ENCODE measurements around the gene RBM14.
"Not testable (repeated sequence)": the region's sequence is repeated elsewhere in the genome, so short reads cannot be mapped to it uniquely, and the experiment has no call there.

The RBM14 gene

GRCh38 chr11:66632952-66633351 lies 16.5 kb downstream of the RBM14 start:
- Histone ChIP-seq H3K27ac (ENCODE audit: low read length) (no peak overlapping the region), H3K4me3 (ENCODE audit: low read length in 2 of 2) (no peak overlapping the region), H3K4me1 (ENCODE audit: control insufficient read depth, insufficient read depth, low read length) (peaks cover 19% of the 10 kb centered on the region), H3K36me3 (ENCODE audit: control insufficient read depth in 2 of 2, insufficient read depth in 2 of 2, low read length in 2 of 2) (peaks cover 18 to 21% of the 10 kb centered on the region in 2 donors), H3K9ac (ENCODE audit: low read length in 2 of 2) (no peak overlapping the region), H3K9me3 (ENCODE audit: control insufficient read depth in 2 of 2, low read length in 2 of 2) (no peaks in the 10 kb centered on the region), H3K27me3 (ENCODE audit: control insufficient read depth in 1 of 2, insufficient read depth in 2 of 2, low read length in 2 of 2) (no peaks in the 10 kb centered on the region)

- H3K9me3 ChIP-seq (ENCODE audit: control insufficient read depth in 2 of 2, low read length in 2 of 2): no peaks in the 10 kb centered on the region
- peaks cover 6 to 9% of the 10 kb centered on the region in 2 donors for H3K36me3 ChIP-seq (ENCODE audit: control insufficient read depth in 2 of 2, insufficient read depth in 2 of 2, low read length in 2 of 2)
- H3K27ac ChIP-seq (ENCODE audit: low read length): no peak overlapping the region
- H3K4me1 ChIP-seq (ENCODE audit: control insufficient read depth, insufficient read depth, low read length): peaks cover 41% of the 10 kb centered on the region
- H3K4me3 ChIP-seq (ENCODE audit: low read length in 2 of 2): no peak overlapping the region
- no peaks in the 10 kb centered on the region for H3K27me3 ChIP-seq (ENCODE audit: control insufficient read depth in 1 of 2, insufficient read depth in 2 of 2, low read length in 2 of 2)
- no peak overlapping the region for H3K9ac ChIP-seq (ENCODE audit: low read length in 2 of 2)
Measured at GRCh38 chr11:66636411-66636810, 20.0 kb downstream of the RBM14 start.

GRCh38 chr11:66637557-66638176 lies 21.2 kb downstream of the RBM14 start:
- peaks cover 8 to 12% of the 10 kb centered on the region in 2 donors for H3K36me3 ChIP-seq (ENCODE audit: control insufficient read depth in 2 of 2, insufficient read depth in 2 of 2, low read length in 2 of 2)
- H3K27me3 ChIP-seq (ENCODE audit: control insufficient read depth in 1 of 2, insufficient read depth in 2 of 2, low read length in 2 of 2): no peaks in the 10 kb centered on the region
- H3K27ac ChIP-seq (ENCODE audit: low read length): peak overlapping the region; percentile 91
- peaks cover 49% of the 10 kb centered on the region for H3K4me1 ChIP-seq (ENCODE audit: control insufficient read depth, insufficient read depth, low read length)
- H3K9me3 ChIP-seq (ENCODE audit: control insufficient read depth in 2 of 2, low read length in 2 of 2): no peaks in the 10 kb centered on the region
- H3K4me3 ChIP-seq (ENCODE audit: low read length in 2 of 2): peak overlapping the region; percentile 68 to 96
- H3K9ac ChIP-seq (ENCODE audit: low read length in 2 of 2): peak overlapping the region; percentile 64 to 69

GRCh38 chr11:66638177-66639065 lies 22.0 kb downstream of the RBM14 start, which contains the start of gene RBM4:
RBM4 (plus strand) TSS chr11:66638703; CDS start chr11:66639712, 1,009 bp downstream.
- Histone ChIP-seq H3K9ac (ENCODE audit: low read length in 2 of 2) (peak within 1 kb of the TSS; percentile 96 to 98), H3K9me3 (ENCODE audit: control insufficient read depth in 2 of 2, low read length in 2 of 2) (no peaks in the 10 kb centered on the region), H3K27ac (ENCODE audit: low read length) (peak within 1 kb of the TSS; percentile 91), H3K36me3 (ENCODE audit: control insufficient read depth in 2 of 2, insufficient read depth in 2 of 2, low read length in 2 of 2) (peaks cover 15 to 17% of the 10 kb centered on the region in 2 donors), H3K4me3 (ENCODE audit: low read length in 2 of 2) (peak within 1 kb of the TSS; percentile 78 to 96), H3K4me1 (ENCODE audit: control insufficient read depth, insufficient read depth, low read length) (peaks cover 53% of the 10 kb centered on the region), H3K27me3 (ENCODE audit: control insufficient read depth in 1 of 2, insufficient read depth in 2 of 2, low read length in 2 of 2) (no peaks in the 10 kb centered on the region)

- H3K9ac ChIP-seq (ENCODE audit: low read length in 2 of 2): peak overlapping the region; percentile 96 to 98
- no peaks in the 10 kb centered on the region for H3K27me3 ChIP-seq (ENCODE audit: control insufficient read depth in 1 of 2, insufficient read depth in 2 of 2, low read length in 2 of 2)
- H3K27ac ChIP-seq (ENCODE audit: low read length): peak overlapping the region; percentile 91
- peaks cover 24 to 25% of the 10 kb centered on the region in 2 donors for H3K36me3 ChIP-seq (ENCODE audit: control insufficient read depth in 2 of 2, insufficient read depth in 2 of 2, low read length in 2 of 2)
- H3K4me3 ChIP-seq (ENCODE audit: low read length in 2 of 2): peak overlapping the region; percentile 78 to 96
- H3K4me1 ChIP-seq (ENCODE audit: control insufficient read depth, insufficient read depth, low read length): peaks cover 60% of the 10 kb centered on the region
- no peaks in the 10 kb centered on the region for H3K9me3 ChIP-seq (ENCODE audit: control insufficient read depth in 2 of 2, low read length in 2 of 2)
Measured at GRCh38 chr11:66639066-66639813, 22.8 kb downstream of the RBM14 start.

- Histone ChIP-seq H3K4me1 (ENCODE audit: control insufficient read depth, insufficient read depth, low read length) (peaks cover 67% of the 10 kb centered on the region), H3K36me3 (ENCODE audit: control insufficient read depth in 2 of 2, insufficient read depth in 2 of 2, low read length in 2 of 2) (peaks cover 29 to 30% of the 10 kb centered on the region in 2 donors), H3K4me3 (ENCODE audit: low read length in 2 of 2) (peak overlapping the region; percentile 78 to 96)
- not testable (repeated sequence) for H3K27me3 ChIP-seq (ENCODE audit: control insufficient read depth in 1 of 2, insufficient read depth in 2 of 2, low read length in 2 of 2); H3K9me3 ChIP-seq (ENCODE audit: control insufficient read depth in 2 of 2, low read length in 2 of 2); H3K27ac ChIP-seq (ENCODE audit: low read length); H3K9ac ChIP-seq (ENCODE audit: low read length in 2 of 2)
Measured at GRCh38 chr11:66639814-66640340, 23.4 kb downstream of the RBM14 start.

- Histone ChIP-seq H3K27me3 (ENCODE audit: control insufficient read depth in 1 of 2, insufficient read depth in 2 of 2, low read length in 2 of 2) (no peaks in the 10 kb centered on the region), H3K9me3 (ENCODE audit: control insufficient read depth in 2 of 2, low read length in 2 of 2) (no peaks in the 10 kb centered on the region), H3K36me3 (ENCODE audit: control insufficient read depth in 2 of 2, insufficient read depth in 2 of 2, low read length in 2 of 2) (peaks cover 45 to 46% of the 10 kb centered on the region in 2 donors), H3K27ac (ENCODE audit: low read length) (no peak overlapping the region), H3K4me1 (ENCODE audit: control insufficient read depth, insufficient read depth, low read length) (peaks cover 82% of the 10 kb centered on the region), H3K4me3 (ENCODE audit: low read length in 2 of 2) (peak overlapping the region; percentile 13 to 57), H3K9ac (ENCODE audit: low read length in 2 of 2) (peak overlapping the region in 1 of 2 donors; percentile 25)
Measured at GRCh38 chr11:66641834-66642233, 25.4 kb downstream of the RBM14 start.

GRCh38 chr11:66643745-66644437 lies 27.5 kb downstream of the RBM14 start:
- H3K36me3 ChIP-seq (ENCODE audit: control insufficient read depth in 2 of 2, insufficient read depth in 2 of 2, low read length in 2 of 2): peaks cover 52 to 53% of the 10 kb centered on the region in 2 donors
- no peaks in the 10 kb centered on the region for H3K9me3 ChIP-seq (ENCODE audit: control insufficient read depth in 2 of 2, low read length in 2 of 2)
- H3K9ac ChIP-seq (ENCODE audit: low read length in 2 of 2): no peak overlapping the region
- H3K4me3 ChIP-seq (ENCODE audit: low read length in 2 of 2): peak overlapping the region in 1 of 2 donors; percentile 57
- H3K27ac ChIP-seq (ENCODE audit: low read length): no peak overlapping the region
- peaks cover 70% of the 10 kb centered on the region for H3K4me1 ChIP-seq (ENCODE audit: control insufficient read depth, insufficient read depth, low read length)
- H3K27me3 ChIP-seq (ENCODE audit: control insufficient read depth in 1 of 2, insufficient read depth in 2 of 2, low read length in 2 of 2): no peaks in the 10 kb centered on the region

GRCh38 chr11:66646828-66647227 lies 30.4 kb downstream of the RBM14 start:
- Histone ChIP-seq H3K9ac (ENCODE audit: low read length in 2 of 2) (no peak overlapping the region), H3K4me1 (ENCODE audit: control insufficient read depth, insufficient read depth, low read length) (peaks cover 47% of the 10 kb centered on the region)

GRCh38 chr11:66649903-66650302 lies 33.5 kb downstream of the RBM14 start:
- Histone ChIP-seq H3K9ac (ENCODE audit: low read length in 2 of 2) (no peak overlapping the region), H3K36me3 (ENCODE audit: control insufficient read depth in 2 of 2, insufficient read depth in 2 of 2, low read length in 2 of 2) (peaks cover 39 to 40% of the 10 kb centered on the region in 2 donors), H3K4me3 (ENCODE audit: low read length in 2 of 2) (no peak overlapping the region), H3K4me1 (ENCODE audit: control insufficient read depth, insufficient read depth, low read length) (peaks cover 16% of the 10 kb centered on the region), H3K9me3 (ENCODE audit: control insufficient read depth in 2 of 2, low read length in 2 of 2) (no peaks in the 10 kb centered on the region), H3K27ac (ENCODE audit: low read length) (no peak overlapping the region), H3K27me3 (ENCODE audit: control insufficient read depth in 1 of 2, insufficient read depth in 2 of 2, low read length in 2 of 2) (no peaks in the 10 kb centered on the region)

More at GRCh38 chr11:66646828-66647227, 30.4 kb downstream of the RBM14 start:
- Histone ChIP-seq H3K4me3 (ENCODE audit: low read length in 2 of 2) (no peak overlapping the region), H3K27ac (ENCODE audit: low read length) (no peak overlapping the region), H3K27me3 (ENCODE audit: control insufficient read depth in 1 of 2, insufficient read depth in 2 of 2, low read length in 2 of 2) (no peaks in the 10 kb centered on the region), H3K9me3 (ENCODE audit: control insufficient read depth in 2 of 2, low read length in 2 of 2) (no peaks in the 10 kb centered on the region), H3K36me3 (ENCODE audit: control insufficient read depth in 2 of 2, insufficient read depth in 2 of 2, low read length in 2 of 2) (peaks cover 50 to 55% of the 10 kb centered on the region in 2 donors)
